ENCODE data around the gene L3MBTL4.

Gene L3MBTL4

DNA sequence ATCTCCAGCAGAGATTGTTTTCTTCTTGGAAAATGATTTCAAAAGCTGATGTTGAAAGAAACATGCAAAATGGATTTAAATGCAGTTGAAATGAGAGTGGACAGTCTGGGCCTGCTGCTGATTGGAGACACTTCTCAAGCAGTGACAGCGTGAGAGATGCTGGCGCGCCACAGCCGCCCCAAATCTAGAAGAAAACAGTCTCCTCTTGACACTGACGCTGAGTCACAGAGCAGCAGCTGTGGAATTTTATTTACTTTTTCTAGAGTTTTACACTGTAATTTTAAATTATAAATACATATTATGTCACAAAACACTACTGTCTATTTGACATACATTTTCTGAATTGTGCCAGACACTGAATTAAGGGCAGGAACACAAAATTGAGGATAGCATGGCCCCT, 397.5 kb downstream of the L3MBTL4 start:
- no peak overlapping the region for H3K27ac Mint-ChIP-seq
- no peaks in the 10 kb centered on the region for H3K36me3 Mint-ChIP-seq (ENCODE audit: low read depth)
- DNase-seq, result no peak
- H3K9me3 Mint-ChIP-seq, result no peaks in the 10 kb centered on the region
- no peak overlapping the region for H3K4me3 Mint-ChIP-seq
- H3K4me1 Mint-ChIP-seq (ENCODE audit: low read depth), result peaks cover under 1% of the 10 kb centered on the region
- H3K27me3 Mint-ChIP-seq, result no peaks in the 10 kb centered on the region

DNA sequence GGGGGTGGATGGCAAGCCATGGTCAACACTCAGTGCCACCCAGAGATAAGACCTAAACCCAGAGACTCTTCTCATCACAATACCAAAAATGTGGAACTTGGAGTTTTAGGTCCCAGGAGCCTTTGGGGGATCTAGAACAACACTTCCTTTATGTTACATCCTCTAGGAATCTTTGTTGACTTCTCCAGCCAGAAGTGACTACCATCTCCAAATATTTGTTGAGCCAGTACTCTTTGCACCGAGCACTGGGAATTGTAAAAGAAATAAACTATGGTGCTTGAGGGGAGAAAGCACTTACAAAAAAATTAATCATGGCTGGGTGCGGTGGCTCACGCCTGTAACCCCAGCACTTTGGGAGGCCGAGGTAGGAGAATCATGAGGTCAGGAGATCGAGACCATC, 399.3 kb downstream of the L3MBTL4 start:
- no peak overlapping the region for H3K4me3 Mint-ChIP-seq
- H3K36me3 Mint-ChIP-seq (ENCODE audit: low read depth), result no peaks in the 10 kb centered on the region
- no peaks in the 10 kb centered on the region for H3K9me3 Mint-ChIP-seq
- H3K27me3 Mint-ChIP-seq, result no peaks in the 10 kb centered on the region
- no peak overlapping the region for H3K27ac Mint-ChIP-seq
- H3K4me1 Mint-ChIP-seq (ENCODE audit: low read depth), result no peaks in the 10 kb centered on the region
- DNase-seq, result no peak

DNA sequence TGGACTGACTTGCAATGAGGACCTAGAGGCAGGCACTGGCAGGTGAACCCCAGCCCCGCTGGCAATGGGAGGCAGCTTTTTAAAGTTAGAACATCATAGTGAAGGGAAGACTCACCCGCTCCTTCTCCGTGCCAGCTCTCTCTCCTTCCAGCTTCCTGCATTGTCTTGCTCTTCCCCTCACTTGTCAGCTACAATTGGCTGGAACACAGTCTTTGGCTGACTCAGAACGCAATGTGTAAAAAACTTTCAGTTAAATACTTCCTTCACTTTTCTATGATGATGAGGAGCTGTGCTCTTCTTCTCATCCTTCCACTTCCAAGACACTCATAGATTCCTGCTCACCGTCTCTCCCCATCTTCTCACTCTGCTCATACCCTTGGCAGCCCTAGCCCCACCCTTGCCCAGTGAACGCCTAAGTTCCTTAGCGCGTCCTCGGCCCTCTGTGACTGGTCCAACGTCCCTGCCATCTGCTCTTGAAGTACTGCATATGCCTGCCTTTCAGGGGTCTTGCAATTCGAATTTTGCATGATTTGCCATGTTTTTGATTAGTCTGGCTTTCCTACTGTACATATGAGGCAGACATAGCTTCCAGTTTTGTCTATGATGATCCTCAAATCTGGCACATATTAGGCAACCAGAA, 401.4 kb downstream of the L3MBTL4 start:
- no peak overlapping the region for H3K4me3 Mint-ChIP-seq
- H3K9me3 Mint-ChIP-seq, result no peaks in the 10 kb centered on the region
- no peak overlapping the region for H3K27ac Mint-ChIP-seq
- no peaks in the 10 kb centered on the region for H3K27me3 Mint-ChIP-seq
- no peak for DNase-seq
- no peaks in the 10 kb centered on the region for H3K4me1 Mint-ChIP-seq (ENCODE audit: low read depth)
- H3K36me3 Mint-ChIP-seq (ENCODE audit: low read depth), result no peaks in the 10 kb centered on the region

DNA sequence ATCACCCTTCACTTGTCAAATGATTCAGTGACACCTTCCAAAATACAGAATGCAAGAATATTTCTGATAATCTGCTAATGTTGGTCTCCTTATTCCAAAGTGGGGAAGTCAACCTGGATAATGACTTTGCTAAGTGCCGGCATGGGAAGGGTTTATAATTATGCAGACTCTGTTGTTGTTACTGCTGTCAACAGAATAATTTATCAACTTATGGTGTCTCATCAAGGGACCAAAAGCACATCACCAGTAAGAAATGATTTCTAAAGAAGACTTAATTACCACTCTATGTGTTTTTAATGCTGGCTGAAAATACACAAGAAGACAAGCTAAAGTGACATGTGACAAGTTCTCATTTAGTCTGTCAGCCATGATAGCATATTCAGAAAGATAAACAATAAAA, 403.8 kb downstream of the L3MBTL4 start:
- no peaks in the 10 kb centered on the region for H3K4me1 Mint-ChIP-seq (ENCODE audit: low read depth)
- H3K27ac Mint-ChIP-seq, result no peak overlapping the region
- H3K9me3 Mint-ChIP-seq, result no peaks in the 10 kb centered on the region
- no peaks in the 10 kb centered on the region for H3K36me3 Mint-ChIP-seq (ENCODE audit: low read depth)
- DNase-seq, result no peak
- H3K27me3 Mint-ChIP-seq, result no peaks in the 10 kb centered on the region
- no peak overlapping the region for H3K4me3 Mint-ChIP-seq

DNA sequence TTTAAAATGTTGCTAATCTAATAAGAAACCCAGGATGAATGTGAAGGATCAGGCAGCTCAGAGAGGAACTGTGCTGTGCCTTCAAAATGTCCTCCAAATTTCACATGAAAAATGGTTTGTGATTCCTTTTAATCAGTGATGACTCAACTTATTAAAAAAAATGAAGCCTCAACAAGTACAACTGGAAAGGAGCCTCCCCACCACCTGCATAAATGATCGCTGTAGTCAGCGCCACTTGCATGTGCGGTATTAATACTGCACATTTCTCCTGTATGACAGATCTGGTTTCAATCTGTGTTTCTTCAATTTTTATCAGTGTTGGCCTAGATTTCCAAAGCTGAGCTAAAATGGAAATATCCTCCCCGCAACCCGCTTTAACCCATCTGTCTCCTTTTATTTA, 404.4 kb downstream of the L3MBTL4 start:
- Mint-ChIP-seq H3K27ac (no peak overlapping the region), H3K4me1 (ENCODE audit: low read depth) (no peaks in the 10 kb centered on the region), H3K9me3 (no peaks in the 10 kb centered on the region), H3K36me3 (ENCODE audit: low read depth) (no peaks in the 10 kb centered on the region), H3K4me3 (no peak overlapping the region), H3K27me3 (no peaks in the 10 kb centered on the region)
- DNase-seq, result no peak

DNA sequence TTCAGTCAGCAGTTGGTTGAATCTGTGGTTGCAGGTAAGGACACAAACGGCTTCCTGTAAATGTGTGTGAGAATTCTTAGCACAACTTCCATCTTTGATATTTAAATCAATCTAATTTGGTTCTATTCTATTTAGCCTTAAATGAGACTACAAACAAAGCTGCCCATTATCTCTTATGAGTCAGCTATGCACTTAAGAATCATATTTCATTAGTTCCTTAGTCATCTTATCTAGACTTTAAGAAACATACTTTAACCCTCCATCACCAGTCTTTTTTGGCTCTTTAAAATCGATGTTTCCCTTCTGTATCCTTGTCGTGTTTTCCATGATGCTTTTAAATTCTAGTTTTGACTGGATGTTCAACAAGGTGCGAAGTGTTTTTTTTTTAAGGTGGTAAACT, 405.0 kb downstream of the L3MBTL4 start:
- DNase-seq, result no peak
- no peaks in the 10 kb centered on the region for H3K27me3 Mint-ChIP-seq

DNA sequence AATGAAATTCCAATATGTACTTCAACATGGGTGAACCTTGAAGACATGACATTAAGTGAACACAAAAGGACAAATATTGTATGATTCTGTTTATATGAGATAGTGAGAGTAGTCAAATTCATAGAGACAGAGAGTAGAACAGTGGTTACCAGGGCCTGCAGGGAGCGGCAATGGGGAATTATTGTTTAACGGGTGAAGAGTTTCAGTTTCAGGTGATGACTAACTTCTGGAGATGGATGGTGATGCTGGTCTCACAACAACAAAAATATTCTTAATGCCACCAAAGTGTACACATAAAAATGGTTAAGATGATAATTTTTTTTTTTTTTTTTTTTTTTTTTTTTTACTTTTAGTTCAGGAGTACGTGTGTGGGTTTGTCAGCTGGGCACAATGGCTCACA, 410.0 kb downstream of the L3MBTL4 start:
- no peak overlapping the region for H3K4me3 Mint-ChIP-seq
- peaks cover 10% of the 10 kb centered on the region for H3K9me3 Mint-ChIP-seq
- no peak for DNase-seq
- H3K4me1 Mint-ChIP-seq (ENCODE audit: low read depth), result peaks cover 11% of the 10 kb centered on the region
- no peaks in the 10 kb centered on the region for H3K27me3 Mint-ChIP-seq
- H3K36me3 Mint-ChIP-seq (ENCODE audit: low read depth), result no peaks in the 10 kb centered on the region
- H3K27ac Mint-ChIP-seq, result peak overlapping the region; percentile 57

More for the DNA sequence above, 405.0 kb downstream of the L3MBTL4 start:
- Mint-ChIP-seq H3K27ac (no peak overlapping the region), H3K36me3 (ENCODE audit: low read depth) (no peaks in the 10 kb centered on the region), H3K4me3 (no peak overlapping the region), H3K4me1 (ENCODE audit: low read depth) (peaks cover under 1% of the 10 kb centered on the region), H3K9me3 (no peaks in the 10 kb centered on the region)

DNA sequence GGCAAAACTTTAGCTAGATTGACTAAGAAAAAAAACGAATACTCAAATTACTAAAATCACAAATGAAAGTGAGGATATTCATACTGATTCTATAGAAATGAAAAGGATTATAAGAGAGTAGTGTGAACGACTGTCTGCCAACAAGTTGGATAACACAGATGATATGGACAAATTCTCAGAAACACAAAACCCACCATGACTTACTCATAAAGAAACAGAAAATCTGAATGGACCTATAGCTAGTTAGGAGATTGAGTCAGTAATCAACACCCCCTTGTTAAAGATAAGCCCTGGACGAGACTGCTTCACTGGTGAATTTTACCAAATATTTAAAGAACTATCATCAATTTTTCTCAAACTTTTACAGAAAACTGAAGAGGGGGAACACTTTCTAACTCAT, 410.6 kb downstream of the L3MBTL4 start:
- Mint-ChIP-seq H3K4me1 (ENCODE audit: low read depth) (peaks cover 11% of the 10 kb centered on the region), H3K4me3 (no peak overlapping the region), H3K27me3 (no peaks in the 10 kb centered on the region), H3K36me3 (ENCODE audit: low read depth) (no peaks in the 10 kb centered on the region), H3K27ac (peak overlapping the region; percentile 57), H3K9me3 (peaks cover 16% of the 10 kb centered on the region)
- DNase-seq, result no peak

DNA sequence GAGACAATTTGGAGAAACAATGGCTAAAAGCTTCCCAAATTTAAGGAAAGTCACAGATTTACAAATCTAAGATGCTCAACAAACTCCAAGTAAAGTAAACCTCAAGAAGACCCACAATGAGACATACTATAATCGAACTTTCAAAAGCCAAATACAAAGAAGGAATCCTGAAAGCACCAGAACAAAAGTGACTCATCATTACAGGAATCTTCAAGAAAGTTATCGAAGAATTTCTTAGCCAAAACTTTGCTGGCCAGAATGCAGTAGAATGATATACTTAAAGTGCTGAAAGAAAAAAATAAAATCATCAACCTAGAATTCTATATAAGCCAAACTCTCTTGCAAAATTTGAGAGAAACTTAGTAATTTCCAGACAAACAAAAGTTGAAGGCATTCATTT, 412.8 kb downstream of the L3MBTL4 start:
- H3K36me3 Mint-ChIP-seq (ENCODE audit: low read depth), result no peaks in the 10 kb centered on the region
- peaks cover 11% of the 10 kb centered on the region for H3K4me1 Mint-ChIP-seq (ENCODE audit: low read depth)
- H3K27me3 Mint-ChIP-seq, result no peaks in the 10 kb centered on the region
- peaks cover 16% of the 10 kb centered on the region for H3K9me3 Mint-ChIP-seq
- no peak overlapping the region for H3K4me3 Mint-ChIP-seq
- no peak overlapping the region for H3K27ac Mint-ChIP-seq
- DNase-seq, result no peak

DNA sequence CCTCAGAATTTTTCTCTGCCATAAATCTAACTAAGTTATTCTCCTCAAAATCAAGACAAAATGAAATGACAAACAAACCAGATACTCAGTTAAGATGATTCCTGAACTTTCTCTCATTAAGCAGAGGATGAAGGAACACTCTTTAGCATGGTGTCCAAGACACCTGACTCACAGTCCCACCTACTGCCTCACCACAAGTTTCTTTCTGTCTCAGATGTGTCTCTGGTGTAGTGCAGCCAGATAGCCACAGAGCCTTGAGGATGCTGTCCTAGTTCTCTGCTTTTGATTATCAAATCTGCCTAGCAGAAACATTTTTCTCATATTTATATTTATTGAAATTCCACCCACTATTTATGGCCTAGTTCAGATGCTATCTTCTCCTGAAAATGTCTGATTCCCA, 415.8 kb downstream of the L3MBTL4 start:
- no peaks in the 10 kb centered on the region for H3K27me3 Mint-ChIP-seq
- DNase-seq, result no peak

DNA sequence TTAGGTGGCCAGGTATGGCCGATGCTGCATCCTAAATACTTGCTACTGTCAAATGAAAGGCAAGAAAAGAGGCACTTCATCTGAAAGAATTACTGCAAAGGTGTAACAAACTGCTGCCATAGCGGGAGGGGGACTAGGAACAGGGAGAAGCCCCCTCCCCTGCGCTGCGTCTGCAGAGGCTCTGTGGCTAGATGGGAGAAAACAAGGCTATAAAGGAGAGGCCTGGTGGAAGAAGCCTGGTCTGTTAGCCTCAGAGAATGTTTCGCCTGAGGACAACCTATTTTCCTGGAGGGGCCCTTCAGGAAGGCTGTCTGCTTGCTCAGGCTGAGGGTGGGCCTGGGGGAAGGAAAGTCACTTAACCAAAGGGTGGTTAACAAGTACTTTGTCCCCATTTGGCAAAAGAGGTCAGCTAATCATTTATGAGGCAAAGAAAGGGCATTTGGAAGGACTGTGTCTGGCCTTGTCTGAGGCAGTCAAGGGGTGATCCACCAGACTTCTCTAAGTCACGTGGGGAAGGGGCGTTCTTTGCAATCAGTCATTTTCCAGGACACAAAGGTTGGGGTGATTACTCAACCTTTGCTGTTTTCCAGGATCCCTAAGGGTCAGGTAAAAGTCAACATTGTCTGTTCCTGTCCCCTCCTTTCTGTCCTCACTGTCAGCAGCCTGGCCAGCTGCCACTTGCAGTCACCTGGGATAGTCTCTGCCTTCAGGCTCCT, 416.4 kb downstream of the L3MBTL4 start:
- no peak overlapping the region for H3K4me3 Mint-ChIP-seq
- peaks cover 15% of the 10 kb centered on the region for H3K9me3 Mint-ChIP-seq
- H3K27ac Mint-ChIP-seq, result no peak overlapping the region
- peaks cover 1% of the 10 kb centered on the region for H3K4me1 Mint-ChIP-seq (ENCODE audit: low read depth)
- no peaks in the 10 kb centered on the region for H3K36me3 Mint-ChIP-seq (ENCODE audit: low read depth)
- H3K27me3 Mint-ChIP-seq, result no peaks in the 10 kb centered on the region
- no peak for DNase-seq

More for the DNA sequence above, 415.8 kb downstream of the L3MBTL4 start:
- H3K27ac Mint-ChIP-seq, result no peak overlapping the region
- H3K36me3 Mint-ChIP-seq (ENCODE audit: low read depth), result no peaks in the 10 kb centered on the region
- H3K4me1 Mint-ChIP-seq (ENCODE audit: low read depth), result peaks cover 4% of the 10 kb centered on the region
- H3K4me3 Mint-ChIP-seq, result no peak overlapping the region
- peaks cover 16% of the 10 kb centered on the region for H3K9me3 Mint-ChIP-seq

DNA sequence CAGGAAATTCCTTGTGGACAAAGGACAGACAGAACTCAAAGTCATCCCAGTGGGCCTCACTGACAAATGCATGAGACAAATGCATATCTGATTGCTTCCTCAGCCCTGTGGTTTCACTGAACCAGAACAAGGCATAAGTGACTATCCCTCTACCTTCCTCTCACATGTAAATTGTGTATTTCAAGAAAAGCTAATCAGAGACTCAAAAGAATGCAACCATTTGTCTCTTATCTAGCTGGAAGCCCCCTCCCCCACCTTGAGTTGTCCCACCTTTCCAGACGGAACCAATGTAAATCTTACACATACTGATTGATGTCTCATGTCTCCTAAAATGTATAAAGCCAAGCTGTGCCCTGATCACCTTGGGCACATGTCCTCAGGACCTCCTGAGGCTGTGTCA, 417.4 kb downstream of the L3MBTL4 start:
- H3K4me1 Mint-ChIP-seq (ENCODE audit: low read depth), result no peaks in the 10 kb centered on the region
- no peak for DNase-seq
- H3K9me3 Mint-ChIP-seq, result peaks cover 14% of the 10 kb centered on the region
- H3K27ac Mint-ChIP-seq, result no peak overlapping the region
- no peaks in the 10 kb centered on the region for H3K36me3 Mint-ChIP-seq (ENCODE audit: low read depth)
- H3K27me3 Mint-ChIP-seq, result no peaks in the 10 kb centered on the region
- no peak overlapping the region for H3K4me3 Mint-ChIP-seq

DNA sequence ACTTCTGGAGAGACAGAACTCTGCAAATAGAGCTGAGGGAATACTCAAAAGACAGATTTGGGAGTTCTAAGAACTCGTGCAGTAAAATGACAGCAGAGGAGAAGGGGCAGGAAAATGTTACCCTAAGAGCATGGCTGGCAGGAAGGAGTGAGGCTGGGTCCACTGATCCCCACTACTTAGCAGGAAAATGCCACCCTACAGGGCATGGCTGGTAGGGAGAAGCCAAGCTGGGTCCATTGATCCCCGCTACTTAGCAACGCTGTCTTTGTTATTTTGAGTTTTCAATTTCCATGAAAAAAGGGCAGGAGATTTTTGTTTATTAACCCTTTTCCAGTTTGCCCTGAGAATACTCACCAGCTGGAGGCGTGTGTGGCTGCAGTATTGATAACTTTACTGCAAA, 419.1 kb downstream of the L3MBTL4 start:
- Mint-ChIP-seq H3K4me1 (ENCODE audit: low read depth) (no peaks in the 10 kb centered on the region), H3K9me3 (peaks cover 11% of the 10 kb centered on the region), H3K36me3 (ENCODE audit: low read depth) (no peaks in the 10 kb centered on the region), H3K4me3 (no peak overlapping the region), H3K27ac (no peak overlapping the region), H3K27me3 (no peaks in the 10 kb centered on the region)
- no peak for DNase-seq

DNA sequence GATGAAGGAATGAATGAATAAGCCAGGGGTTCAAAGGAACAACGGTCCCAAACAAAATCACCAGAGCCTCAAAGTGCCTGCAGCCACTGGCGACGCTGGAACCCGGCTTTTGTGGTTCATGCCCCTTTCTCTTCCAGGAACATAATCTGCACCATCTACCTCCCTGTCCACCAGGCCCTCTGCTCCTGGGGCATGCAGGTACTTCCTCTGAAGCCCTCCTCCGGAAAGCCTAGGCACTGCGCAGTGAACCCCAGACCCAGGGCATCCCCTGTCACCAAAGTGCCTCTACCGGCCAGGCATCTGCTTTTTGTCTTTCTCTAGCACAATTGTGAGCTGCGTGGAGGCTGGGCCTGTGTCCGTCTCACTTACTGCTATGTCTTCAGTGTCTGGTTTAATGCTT, 420.8 kb downstream of the L3MBTL4 start:
- H3K9me3 Mint-ChIP-seq, result no peaks in the 10 kb centered on the region
- H3K4me3 Mint-ChIP-seq, result no peak overlapping the region
- DNase-seq, result no peak
- H3K36me3 Mint-ChIP-seq (ENCODE audit: low read depth), result no peaks in the 10 kb centered on the region
- no peaks in the 10 kb centered on the region for H3K4me1 Mint-ChIP-seq (ENCODE audit: low read depth)
- no peaks in the 10 kb centered on the region for H3K27me3 Mint-ChIP-seq
- no peak overlapping the region for H3K27ac Mint-ChIP-seq

DNA sequence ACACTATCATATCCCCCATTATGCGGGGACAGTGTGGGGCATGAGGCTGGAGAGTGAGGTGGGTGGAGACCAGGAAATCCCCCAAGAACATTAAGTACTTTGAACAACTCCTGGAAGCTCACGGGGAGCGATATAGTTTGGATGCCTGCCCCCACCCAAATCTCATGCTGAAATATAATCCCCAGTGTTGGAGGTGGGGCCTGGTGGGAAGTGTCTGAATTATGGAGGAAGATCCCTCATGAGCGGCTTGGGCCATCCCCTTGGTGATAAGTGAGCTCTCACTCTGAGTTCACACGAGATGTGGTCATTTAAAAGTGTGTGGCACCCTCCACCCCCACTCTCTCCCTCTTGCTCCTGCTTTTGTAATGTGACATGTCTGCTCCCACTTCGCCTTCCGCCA, 422.3 kb downstream of the L3MBTL4 start:
- H3K27me3 Mint-ChIP-seq, result no peaks in the 10 kb centered on the region
- H3K4me3 Mint-ChIP-seq, result no peak overlapping the region
- no peak for DNase-seq
- H3K9me3 Mint-ChIP-seq, result no peaks in the 10 kb centered on the region
- no peaks in the 10 kb centered on the region for H3K4me1 Mint-ChIP-seq (ENCODE audit: low read depth)
- no peak overlapping the region for H3K27ac Mint-ChIP-seq
- H3K36me3 Mint-ChIP-seq (ENCODE audit: low read depth), result no peaks in the 10 kb centered on the region
